Stimulated activated CD8-positive, alpha-beta memory T cell treated with anti-CD3 and anti-CD28 coated beads, Interleukin-4, amount 100 ng/mL, for 24 hours (primary cell): ENCODE data around the gene PNMT.
"Not testable (repeated sequence)": the region's sequence is repeated elsewhere in the genome, so short reads cannot be mapped to it uniquely, and the experiment has no call there.

Source experiments
- DNase-seq: peaks from one replicate; pipeline ENCODE4 v3.0.0-alpha.2; 2020; ENCODE audit warnings: low read depth

PNMT gene

GRCh38 chr17:39709319-39709997 is 41.2 kb downstream of the PNMT start:
- DNase-seq: no peak

- DNase-seq: no peak
These were observed 42.0 kb downstream of the PNMT start for GRCh38 chr17:39709998-39710964.

GRCh38 chr17:39711071-39711470 is 42.8 kb downstream of the PNMT start:
- DNase-seq: not testable (repeated sequence)

- no peak for DNase-seq
These were observed 43.6 kb downstream of the PNMT start for GRCh38 chr17:39711851-39712250.

GRCh38 chr17:39714234-39714633 is 46.0 kb downstream of the PNMT start:
- no peak for DNase-seq

GRCh38 chr17:39715375-39716072 is 47.3 kb downstream of the PNMT start:
- DNase-seq: no peak

- no peak for DNase-seq
These were observed 48.0 kb downstream of the PNMT start for GRCh38 chr17:39716073-39716818.

GRCh38 chr17:39716879-39717536 is 48.8 kb downstream of the PNMT start:
- DNase-seq: no peak

- DNase-seq: no peak
These were observed 49.4 kb downstream of the PNMT start for GRCh38 chr17:39717660-39718059.

GRCh38 chr17:39719563-39720355 is 51.5 kb downstream of the PNMT start:
- DNase-seq: no peak
